22Rv1 (cell line): ENCODE results near the gene PIP4K2C.

Experiments
- CTCF ChIP-seq: fragments of 450-650 bp; IDR thresholded peaks from 2 replicates; pipeline ENCODE4 v1.5.1; 2017; ENCODE audit warnings: mild to moderate bottlenecking
- ZFX ChIP-seq: fragments of 450-650 bp; IDR thresholded peaks from 2 replicates; pipeline ENCODE4 v1.6.1; 2017; ENCODE audit warnings: antibody characterized with exemption, borderline replicate concordance

GRCh38 chr12:57576613-57577160 lies 14.3 kb upstream of the PIP4K2C start:
- TF ChIP-seq CTCF (no peak), ZFX (no peak)
